ENCODE data around the gene SSTR3.

The SSTR3 gene

GRCh38 chr22:37188901-37189466 is 23.3 kb downstream of the SSTR3 start:
- H3K27ac ChIP-seq (ENCODE audit: low read length): peak overlapping the region; percentile 69
- H3K36me3 ChIP-seq (ENCODE audit: control insufficient read depth in 2 of 2, insufficient read depth in 2 of 2, low read length in 2 of 2): no peaks in the 10 kb centered on the region
- H3K4me3 ChIP-seq (ENCODE audit: low read length in 2 of 2): no peak overlapping the region
- H3K9me3 ChIP-seq (ENCODE audit: control insufficient read depth in 2 of 2, low read length in 2 of 2): no peaks in the 10 kb centered on the region
- H3K4me1 ChIP-seq (ENCODE audit: control insufficient read depth, insufficient read depth, low read length): peaks cover 21% of the 10 kb centered on the region
- no peak overlapping the region for H3K9ac ChIP-seq (ENCODE audit: low read length in 2 of 2)
- H3K27me3 ChIP-seq (ENCODE audit: control insufficient read depth in 1 of 2, insufficient read depth in 2 of 2, low read length in 2 of 2): peaks cover 0 to 8% of the 10 kb centered on the region in 2 donors

- peaks cover 21% of the 10 kb centered on the region for H3K4me1 ChIP-seq (ENCODE audit: control insufficient read depth, insufficient read depth, low read length)
- H3K9ac ChIP-seq (ENCODE audit: low read length in 2 of 2): peak within 1 kb of the TSS; percentile 50 to 71
- H3K27me3 ChIP-seq (ENCODE audit: control insufficient read depth in 1 of 2, insufficient read depth in 2 of 2, low read length in 2 of 2): peaks cover 0 to 8% of the 10 kb centered on the region in 2 donors
- peak within 1 kb of the TSS; percentile 69 for H3K27ac ChIP-seq (ENCODE audit: low read length)
- H3K9me3 ChIP-seq (ENCODE audit: control insufficient read depth in 2 of 2, low read length in 2 of 2): no peaks in the 10 kb centered on the region
- peak within 1 kb of the TSS; percentile 34 to 66 for H3K4me3 ChIP-seq (ENCODE audit: low read length in 2 of 2)
- no peaks in the 10 kb centered on the region for H3K36me3 ChIP-seq (ENCODE audit: control insufficient read depth in 2 of 2, insufficient read depth in 2 of 2, low read length in 2 of 2)
Observed at GRCh38 chr22:37187891-37188761, 24.2 kb downstream of the SSTR3 start, which contains the start of gene C1QTNF6. Gene C1QTNF6, minus strand, starts transcription at chr22:37188247. Its CDS starts 34 bp downstream, at chr22:37188213.

GRCh38 chr22:37187552-37187890 is 24.8 kb downstream of the SSTR3 start:
- peak overlapping the region; percentile 34 to 66 for H3K4me3 ChIP-seq (ENCODE audit: low read length in 2 of 2)
- peak overlapping the region; percentile 69 for H3K27ac ChIP-seq (ENCODE audit: low read length)
- H3K36me3 ChIP-seq (ENCODE audit: control insufficient read depth in 2 of 2, insufficient read depth in 2 of 2, low read length in 2 of 2): no peaks in the 10 kb centered on the region
- H3K4me1 ChIP-seq (ENCODE audit: control insufficient read depth, insufficient read depth, low read length): peaks cover 21% of the 10 kb centered on the region
- H3K9ac ChIP-seq (ENCODE audit: low read length in 2 of 2): peak overlapping the region; percentile 50 to 71
- H3K9me3 ChIP-seq (ENCODE audit: control insufficient read depth in 2 of 2, low read length in 2 of 2): no peaks in the 10 kb centered on the region
- H3K27me3 ChIP-seq (ENCODE audit: control insufficient read depth in 1 of 2, insufficient read depth in 2 of 2, low read length in 2 of 2): peaks cover 0 to 8% of the 10 kb centered on the region in 2 donors

- Histone ChIP-seq H3K27me3 (ENCODE audit: control insufficient read depth in 1 of 2, insufficient read depth in 2 of 2, low read length in 2 of 2) (peaks cover 0 to 8% of the 10 kb centered on the region in 2 donors), H3K4me1 (ENCODE audit: control insufficient read depth, insufficient read depth, low read length) (peaks cover 21% of the 10 kb centered on the region), H3K36me3 (ENCODE audit: control insufficient read depth in 2 of 2, insufficient read depth in 2 of 2, low read length in 2 of 2) (no peaks in the 10 kb centered on the region), H3K27ac (ENCODE audit: low read length) (peak overlapping the region; percentile 69), H3K4me3 (ENCODE audit: low read length in 2 of 2) (peak overlapping the region in 1 of 2 donors; percentile 66), H3K9ac (ENCODE audit: low read length in 2 of 2) (no peak overlapping the region), H3K9me3 (ENCODE audit: control insufficient read depth in 2 of 2, low read length in 2 of 2) (no peaks in the 10 kb centered on the region)
Observed at GRCh38 chr22:37186997-37187522, 25.2 kb downstream of the SSTR3 start.

GRCh38 chr22:37186228-37186996 is 25.9 kb downstream of the SSTR3 start:
- H3K9me3 ChIP-seq (ENCODE audit: control insufficient read depth in 2 of 2, low read length in 2 of 2): no peaks in the 10 kb centered on the region
- no peak overlapping the region for H3K4me3 ChIP-seq (ENCODE audit: low read length in 2 of 2)
- no peaks in the 10 kb centered on the region for H3K36me3 ChIP-seq (ENCODE audit: control insufficient read depth in 2 of 2, insufficient read depth in 2 of 2, low read length in 2 of 2)
- H3K27me3 ChIP-seq (ENCODE audit: control insufficient read depth in 1 of 2, insufficient read depth in 2 of 2, low read length in 2 of 2): peaks cover 0 to 8% of the 10 kb centered on the region in 2 donors
- peaks cover 21% of the 10 kb centered on the region for H3K4me1 ChIP-seq (ENCODE audit: control insufficient read depth, insufficient read depth, low read length)
- H3K27ac ChIP-seq (ENCODE audit: low read length): peak overlapping the region; percentile 69
- no peak overlapping the region for H3K9ac ChIP-seq (ENCODE audit: low read length in 2 of 2)

GRCh38 chr22:37185646-37186227 is 26.5 kb downstream of the SSTR3 start:
- H3K27me3 ChIP-seq (ENCODE audit: control insufficient read depth in 1 of 2, insufficient read depth in 2 of 2, low read length in 2 of 2): peaks cover 0 to 8% of the 10 kb centered on the region in 2 donors
- no peak overlapping the region for H3K9ac ChIP-seq (ENCODE audit: low read length in 2 of 2)
- H3K9me3 ChIP-seq (ENCODE audit: control insufficient read depth in 2 of 2, low read length in 2 of 2): no peaks in the 10 kb centered on the region
- no peak overlapping the region for H3K27ac ChIP-seq (ENCODE audit: low read length)
- no peaks in the 10 kb centered on the region for H3K36me3 ChIP-seq (ENCODE audit: control insufficient read depth in 2 of 2, insufficient read depth in 2 of 2, low read length in 2 of 2)
- no peak overlapping the region for H3K4me3 ChIP-seq (ENCODE audit: low read length in 2 of 2)
- peaks cover 21% of the 10 kb centered on the region for H3K4me1 ChIP-seq (ENCODE audit: control insufficient read depth, insufficient read depth, low read length)

- no peak overlapping the region for H3K27ac ChIP-seq (ENCODE audit: low read length)
- no peaks in the 10 kb centered on the region for H3K36me3 ChIP-seq (ENCODE audit: control insufficient read depth in 2 of 2, insufficient read depth in 2 of 2, low read length in 2 of 2)
- no peak overlapping the region for H3K4me3 ChIP-seq (ENCODE audit: low read length in 2 of 2)
- H3K27me3 ChIP-seq (ENCODE audit: control insufficient read depth in 1 of 2, insufficient read depth in 2 of 2, low read length in 2 of 2): peaks cover 0 to 8% of the 10 kb centered on the region in 2 donors
- H3K9ac ChIP-seq (ENCODE audit: low read length in 2 of 2): no peak overlapping the region
- peaks cover 21% of the 10 kb centered on the region for H3K4me1 ChIP-seq (ENCODE audit: control insufficient read depth, insufficient read depth, low read length)
- no peaks in the 10 kb centered on the region for H3K9me3 ChIP-seq (ENCODE audit: control insufficient read depth in 2 of 2, low read length in 2 of 2)
Observed at GRCh38 chr22:37184816-37185541, 27.3 kb downstream of the SSTR3 start.

- Histone ChIP-seq H3K27ac (ENCODE audit: low read length) (no peak overlapping the region), H3K4me1 (ENCODE audit: control insufficient read depth, insufficient read depth, low read length) (peaks cover 20% of the 10 kb centered on the region)
Observed at GRCh38 chr22:37184380-37184755, 27.9 kb downstream of the SSTR3 start.

GRCh38 chr22:37183432-37184379 is 28.6 kb downstream of the SSTR3 start:
- Histone ChIP-seq H3K9ac (ENCODE audit: low read length in 2 of 2) (no peak overlapping the region), H3K4me1 (ENCODE audit: control insufficient read depth, insufficient read depth, low read length) (peaks cover 19% of the 10 kb centered on the region), H3K27ac (ENCODE audit: low read length) (no peak overlapping the region), H3K36me3 (ENCODE audit: control insufficient read depth in 2 of 2, insufficient read depth in 2 of 2, low read length in 2 of 2) (no peaks in the 10 kb centered on the region), H3K4me3 (ENCODE audit: low read length in 2 of 2) (no peak overlapping the region), H3K27me3 (ENCODE audit: control insufficient read depth in 1 of 2, insufficient read depth in 2 of 2, low read length in 2 of 2) (peaks cover 0 to 8% of the 10 kb centered on the region in 2 donors), H3K9me3 (ENCODE audit: control insufficient read depth in 2 of 2, low read length in 2 of 2) (no peaks in the 10 kb centered on the region)

More at GRCh38 chr22:37184380-37184755, 27.9 kb downstream of the SSTR3 start:
- Histone ChIP-seq H3K36me3 (ENCODE audit: control insufficient read depth in 2 of 2, insufficient read depth in 2 of 2, low read length in 2 of 2) (no peaks in the 10 kb centered on the region), H3K27me3 (ENCODE audit: control insufficient read depth in 1 of 2, insufficient read depth in 2 of 2, low read length in 2 of 2) (peaks cover 0 to 8% of the 10 kb centered on the region in 2 donors), H3K9me3 (ENCODE audit: control insufficient read depth in 2 of 2, low read length in 2 of 2) (no peaks in the 10 kb centered on the region), H3K4me3 (ENCODE audit: low read length in 2 of 2) (no peak overlapping the region), H3K9ac (ENCODE audit: low read length in 2 of 2) (no peak overlapping the region)
